ENCODE results near the gene MKX. TPM values are rescaled to one million over a fixed set of nuclear protein-coding genes. Genes with fewer than 3 reads are reported as not detected.

MKX gene
- total RNA-seq, 2 experiments from 2014 or later = 0.58 to 1.1 TPM

DNA sequence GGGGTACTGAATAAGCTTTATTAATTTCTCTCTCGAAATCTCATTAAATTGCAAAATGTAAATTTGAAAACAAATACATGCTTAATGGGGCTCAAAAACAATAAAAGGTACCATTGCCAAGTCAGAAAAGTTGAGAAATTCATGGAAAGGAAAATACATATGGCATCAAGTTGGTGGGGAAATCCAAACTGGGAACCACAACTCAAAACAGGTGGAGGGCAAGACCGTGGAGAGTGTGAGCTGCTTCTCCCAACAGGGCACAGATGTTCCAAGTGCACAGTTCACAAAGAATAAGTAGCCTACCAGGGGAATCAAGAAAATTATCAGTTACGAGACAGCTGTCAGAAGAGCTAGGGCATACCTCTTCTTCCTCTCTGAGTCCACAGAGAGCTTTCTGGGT is 26.6 kb downstream of the MKX start:
- DNase-seq = no peak
- Mint-ChIP-seq H3K27ac (no peak overlapping the region), H3K36me3 (no peaks in the 10 kb centered on the region), H3K9me3 (no peaks in the 10 kb centered on the region), H3K4me1 (peaks cover 6% of the 10 kb centered on the region), H3K4me3 (no peak overlapping the region), H3K27me3 (peaks cover 48% of the 10 kb centered on the region)

DNA sequence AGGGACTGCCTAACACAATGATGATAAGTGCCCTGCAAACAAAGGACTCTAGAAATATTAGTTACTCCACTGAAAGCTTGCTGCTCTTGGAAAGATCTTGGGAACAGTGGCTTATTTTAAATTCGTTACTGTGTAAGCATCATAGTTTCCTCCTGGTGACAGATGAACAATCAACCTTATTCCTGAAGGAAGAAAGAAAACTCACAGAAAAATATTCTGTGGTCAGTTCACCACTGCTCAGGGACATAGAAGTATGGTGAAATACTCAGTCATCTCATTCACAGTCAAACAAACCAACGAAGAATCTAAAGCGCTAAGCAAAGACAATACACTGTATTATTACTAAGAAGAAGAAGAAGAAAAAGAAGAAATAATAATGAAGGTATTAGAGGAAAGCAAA is 27.8 kb downstream of the MKX start:
- H3K36me3 Mint-ChIP-seq = no peaks in the 10 kb centered on the region
- no peaks in the 10 kb centered on the region for H3K4me1 Mint-ChIP-seq
- no peaks in the 10 kb centered on the region for H3K9me3 Mint-ChIP-seq
- DNase-seq = no peak
- peaks cover 41% of the 10 kb centered on the region for H3K27me3 Mint-ChIP-seq
- H3K27ac Mint-ChIP-seq = no peak overlapping the region
- no peak overlapping the region for H3K4me3 Mint-ChIP-seq

DNA sequence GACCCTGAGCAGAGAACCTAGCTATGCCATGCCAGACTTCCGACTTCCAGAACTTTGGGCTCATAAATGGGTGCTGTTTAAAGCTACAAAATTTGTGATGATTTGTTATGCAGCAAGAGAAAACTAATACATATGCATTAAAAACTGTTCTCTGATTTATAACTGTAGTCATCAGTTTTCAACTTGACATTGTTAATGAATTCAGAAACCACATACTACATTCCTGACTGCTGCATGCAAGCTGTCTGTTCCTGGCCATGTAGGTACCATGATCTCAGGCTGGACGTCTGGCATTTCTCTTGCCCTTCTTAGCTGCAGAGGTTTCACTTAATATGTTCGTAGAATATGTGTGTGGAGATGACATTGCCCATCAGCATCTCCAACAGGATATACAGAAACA is 28.4 kb downstream of the MKX start:
- Mint-ChIP-seq H3K36me3 (no peaks in the 10 kb centered on the region), H3K27ac (no peak overlapping the region), H3K27me3 (peaks cover 41% of the 10 kb centered on the region), H3K4me3 (no peak overlapping the region), H3K9me3 (no peaks in the 10 kb centered on the region), H3K4me1 (no peaks in the 10 kb centered on the region)
- DNase-seq = no peak

DNA sequence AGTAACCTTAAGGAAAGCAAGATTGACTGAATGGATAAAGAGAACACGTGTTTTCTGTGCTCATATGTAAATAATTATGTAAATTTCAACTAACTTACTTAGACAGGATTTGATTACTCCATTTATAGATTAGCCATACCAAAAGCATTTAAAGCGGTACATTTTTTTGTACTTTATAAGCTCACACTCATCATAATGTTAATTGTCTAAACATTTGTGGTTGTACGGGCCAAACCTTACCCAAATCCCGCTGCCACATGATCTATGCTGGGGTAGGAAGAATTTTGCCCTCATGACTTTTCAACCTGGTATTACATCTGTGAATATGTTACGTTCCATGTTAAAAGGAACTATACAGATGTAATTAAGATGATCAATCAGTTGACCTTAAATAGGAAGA is 29.1 kb downstream of the MKX start:
- no peak for DNase-seq
- Mint-ChIP-seq H3K36me3 (no peaks in the 10 kb centered on the region), H3K27me3 (peaks cover 39% of the 10 kb centered on the region), H3K27ac (no peak overlapping the region), H3K9me3 (no peaks in the 10 kb centered on the region), H3K4me3 (no peak overlapping the region), H3K4me1 (no peaks in the 10 kb centered on the region)

DNA sequence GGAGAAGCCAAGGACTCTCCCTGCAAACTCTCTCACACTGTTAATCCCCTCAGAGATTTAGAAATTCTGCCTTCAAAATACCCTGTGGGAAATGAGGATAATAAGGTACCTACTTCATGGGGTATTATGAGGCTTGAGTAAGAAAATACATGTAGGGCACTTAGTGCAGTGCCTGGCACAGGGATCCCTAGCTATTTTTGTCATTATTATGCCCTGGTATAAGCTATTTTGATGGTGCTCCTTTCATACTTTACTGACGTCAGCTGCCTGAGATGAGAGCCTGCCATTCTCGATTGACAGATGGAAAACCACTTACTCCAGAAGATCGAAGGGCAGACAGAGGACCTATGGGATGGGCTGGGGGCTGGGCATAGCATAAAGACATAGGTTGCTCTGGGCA is 30.1 kb downstream of the MKX start:
- H3K36me3 Mint-ChIP-seq = no peaks in the 10 kb centered on the region
- H3K27me3 Mint-ChIP-seq = peaks cover 35% of the 10 kb centered on the region
- no peak overlapping the region for H3K27ac Mint-ChIP-seq
- H3K4me3 Mint-ChIP-seq = no peak overlapping the region
- H3K9me3 Mint-ChIP-seq = no peaks in the 10 kb centered on the region
- H3K4me1 Mint-ChIP-seq = no peaks in the 10 kb centered on the region
- DNase-seq = no peak

DNA sequence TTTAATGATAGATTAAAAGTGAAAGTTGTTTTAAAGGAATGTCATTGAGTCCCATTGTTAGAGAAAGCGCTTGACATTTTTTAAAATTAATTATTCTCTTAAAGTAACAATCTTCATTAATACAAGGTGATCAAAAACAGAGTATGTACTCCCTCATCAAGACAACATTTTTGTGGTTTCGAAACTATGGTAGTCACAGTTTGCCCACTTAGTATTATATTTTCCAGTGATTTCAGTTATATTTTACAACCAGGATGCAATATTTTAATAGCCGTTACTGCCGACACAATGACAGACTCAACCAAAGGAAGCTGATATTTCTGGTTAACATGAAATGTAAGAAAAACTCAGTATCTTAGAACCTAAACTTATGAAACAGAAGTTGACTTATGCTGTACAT is 31.3 kb downstream of the MKX start:
- Mint-ChIP-seq H3K27me3 (peaks cover 29% of the 10 kb centered on the region), H3K9me3 (no peaks in the 10 kb centered on the region), H3K4me1 (peaks cover under 1% of the 10 kb centered on the region), H3K4me3 (no peak overlapping the region), H3K36me3 (no peaks in the 10 kb centered on the region), H3K27ac (no peak overlapping the region)
- DNase-seq = no peak

DNA sequence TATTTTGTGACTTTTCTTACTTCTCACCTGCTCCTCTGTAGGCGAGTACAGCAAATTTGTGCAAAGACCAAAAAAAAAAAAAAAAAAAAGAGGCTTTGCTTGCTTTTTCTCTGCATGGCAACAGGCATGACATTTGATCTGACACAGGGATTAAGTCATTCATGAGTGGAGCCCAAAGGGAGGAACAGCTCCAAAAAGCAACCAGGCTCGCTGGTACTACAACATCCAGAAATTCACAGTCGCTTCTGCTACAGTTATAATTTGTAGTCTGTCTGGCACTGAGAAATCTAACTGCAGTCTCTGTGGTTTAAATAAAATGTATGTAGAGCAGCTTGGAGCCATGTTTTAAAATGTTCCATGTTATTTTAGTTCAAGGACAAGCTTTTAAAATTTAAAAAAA is 31.7 kb downstream of the MKX start:
- no peak overlapping the region for H3K27ac Mint-ChIP-seq
- H3K36me3 Mint-ChIP-seq = no peaks in the 10 kb centered on the region
- H3K4me1 Mint-ChIP-seq = peaks cover 2% of the 10 kb centered on the region
- no peaks in the 10 kb centered on the region for H3K9me3 Mint-ChIP-seq
- H3K27me3 Mint-ChIP-seq = peaks cover 27% of the 10 kb centered on the region
- no peak overlapping the region for H3K4me3 Mint-ChIP-seq
- no peak for DNase-seq

DNA sequence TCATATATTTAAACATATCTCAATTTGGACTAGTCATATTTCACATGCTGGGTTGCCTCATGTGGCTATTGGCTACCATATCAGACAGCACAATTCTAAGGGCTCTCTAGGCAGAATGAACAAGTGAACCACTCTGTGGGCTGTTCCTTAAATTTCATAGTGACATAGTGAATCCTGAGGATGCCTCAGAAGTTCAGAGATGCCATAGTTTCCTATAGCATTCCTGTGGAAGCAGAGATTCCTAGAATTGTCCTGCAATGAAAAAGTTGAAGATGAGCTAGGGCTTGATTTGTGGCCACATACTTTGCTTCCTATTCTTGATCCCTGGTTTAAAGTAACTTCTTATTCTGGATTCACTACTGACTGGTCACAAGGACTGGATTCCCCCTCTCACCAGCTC is 35.6 kb downstream of the MKX start:
- Mint-ChIP-seq H3K4me1 (peaks cover 2% of the 10 kb centered on the region), H3K27ac (no peak overlapping the region), H3K27me3 (peaks cover 12% of the 10 kb centered on the region), H3K9me3 (no peaks in the 10 kb centered on the region), H3K4me3 (no peak overlapping the region), H3K36me3 (no peaks in the 10 kb centered on the region)
- no peak for DNase-seq

DNA sequence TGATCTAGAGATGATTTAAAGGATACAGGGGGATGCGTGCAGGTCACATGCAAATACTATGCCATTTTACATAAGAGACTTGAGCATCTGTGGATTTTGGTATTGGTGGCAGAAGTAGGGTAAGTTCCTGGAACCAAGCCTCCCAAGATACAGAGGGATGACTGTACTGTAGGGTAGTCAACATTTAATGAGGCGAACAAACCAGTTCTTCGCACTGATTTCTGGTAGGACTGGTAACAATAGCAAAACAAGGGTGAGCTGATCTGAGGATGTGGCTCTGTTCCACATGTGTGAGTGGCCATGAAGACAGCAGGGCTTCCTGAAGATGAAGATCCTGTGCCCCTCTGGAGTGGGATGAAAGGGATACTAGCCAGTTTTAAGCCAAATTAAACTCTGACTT is 36.3 kb downstream of the MKX start:
- Mint-ChIP-seq H3K4me1 (peaks cover 2% of the 10 kb centered on the region), H3K9me3 (no peaks in the 10 kb centered on the region), H3K36me3 (no peaks in the 10 kb centered on the region), H3K4me3 (no peak overlapping the region), H3K27ac (no peak overlapping the region), H3K27me3 (peaks cover 11% of the 10 kb centered on the region)
- DNase-seq = no peak

DNA sequence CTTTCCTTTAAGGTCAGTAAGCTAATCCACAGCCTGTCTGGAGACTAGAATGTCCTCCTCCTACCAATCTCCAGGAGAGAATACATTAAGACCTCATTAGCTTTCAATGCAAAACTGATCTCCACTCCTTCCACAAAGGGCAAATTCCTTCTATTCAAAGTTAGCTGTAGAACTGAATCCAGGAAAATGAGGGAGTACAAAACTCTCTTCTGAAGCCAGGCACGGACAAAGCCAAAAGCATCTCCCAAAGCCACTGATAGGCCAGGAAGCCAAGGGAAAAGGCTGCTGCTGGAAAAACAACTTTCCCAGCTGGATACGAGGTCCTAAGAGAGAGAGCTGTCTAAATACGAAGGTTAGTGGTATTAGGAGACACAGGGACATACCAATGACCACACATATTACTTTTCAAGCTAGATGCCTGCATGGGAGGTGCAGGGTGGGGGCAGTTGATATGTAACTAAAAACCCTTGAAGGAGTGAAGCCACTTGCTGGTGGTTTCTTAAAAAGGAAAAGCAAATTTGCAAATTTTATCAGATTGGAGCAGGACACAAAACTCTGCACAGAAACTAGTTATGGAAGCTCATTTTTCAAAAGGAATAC is 43.6 kb downstream of the MKX start:
- Mint-ChIP-seq H3K27me3 (peaks cover 24% of the 10 kb centered on the region), H3K9me3 (no peaks in the 10 kb centered on the region), H3K27ac (no peak overlapping the region), H3K4me3 (no peak overlapping the region), H3K4me1 (no peaks in the 10 kb centered on the region), H3K36me3 (no peaks in the 10 kb centered on the region)
- no peak for DNase-seq

DNA sequence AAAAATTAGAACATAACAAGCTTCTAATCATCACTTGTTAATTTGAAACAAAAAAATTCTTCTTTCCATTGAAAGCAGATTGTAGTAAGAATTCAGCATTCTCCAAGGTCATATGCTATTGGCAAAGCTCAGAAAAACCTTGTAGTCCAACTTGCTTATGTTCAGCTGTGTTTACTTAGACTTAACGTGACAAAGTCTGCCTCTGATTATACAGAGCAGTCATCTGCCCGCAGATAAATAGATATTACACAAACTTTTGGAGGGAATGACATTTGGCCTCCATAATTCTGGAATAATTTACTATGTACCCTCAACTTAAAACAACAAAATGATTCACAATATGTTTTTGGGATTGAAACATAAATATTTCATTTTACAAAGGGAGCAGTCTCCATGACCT is 45.8 kb downstream of the MKX start:
- Mint-ChIP-seq H3K4me1 (no peaks in the 10 kb centered on the region), H3K27ac (no peak overlapping the region), H3K9me3 (no peaks in the 10 kb centered on the region), H3K27me3 (peaks cover 38% of the 10 kb centered on the region), H3K36me3 (no peaks in the 10 kb centered on the region), H3K4me3 (no peak overlapping the region)
- no peak for DNase-seq

DNA sequence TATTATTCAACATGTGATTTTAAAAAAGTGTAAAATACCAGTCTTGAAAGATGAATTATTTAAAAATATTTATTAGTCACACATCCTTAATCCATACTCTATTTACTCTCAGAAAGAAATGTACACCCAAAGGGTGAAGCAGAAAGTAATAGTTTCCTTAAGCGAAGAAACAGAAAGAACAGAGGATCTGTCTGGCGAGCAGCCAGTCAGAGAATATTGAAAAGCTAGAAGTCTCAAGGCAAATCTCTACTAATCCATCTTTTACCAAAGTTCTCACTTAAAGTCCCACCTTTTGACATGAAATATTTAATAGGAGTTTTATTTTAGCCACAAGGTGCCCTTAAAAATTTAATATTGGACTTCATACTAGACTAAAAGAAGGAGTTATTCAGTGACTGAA is 46.7 kb downstream of the MKX start:
- DNase-seq = no peak
- H3K27me3 Mint-ChIP-seq = peaks cover 38% of the 10 kb centered on the region
- H3K4me3 Mint-ChIP-seq = no peak overlapping the region
- H3K4me1 Mint-ChIP-seq = no peaks in the 10 kb centered on the region
- no peaks in the 10 kb centered on the region for H3K36me3 Mint-ChIP-seq
- H3K9me3 Mint-ChIP-seq = no peaks in the 10 kb centered on the region
- H3K27ac Mint-ChIP-seq = no peak overlapping the region

DNA sequence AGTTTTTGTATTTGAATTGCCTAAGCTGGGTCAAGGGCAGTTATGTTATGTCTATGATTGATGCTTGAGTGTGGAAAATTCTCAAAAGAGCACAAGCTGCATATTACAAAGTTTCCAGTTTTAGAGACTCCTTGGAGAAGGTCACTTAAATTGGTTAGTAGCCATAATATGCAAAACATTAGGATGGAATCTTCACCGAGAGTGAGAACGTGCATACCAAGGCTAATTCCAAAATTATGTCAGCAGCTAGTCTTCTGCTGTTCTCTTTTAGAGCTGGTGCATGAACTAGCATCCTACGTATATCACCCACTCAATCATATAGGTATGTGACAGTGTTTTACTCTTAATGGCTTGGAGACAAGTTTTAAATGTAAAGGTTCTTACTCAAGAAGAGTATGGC is 49.2 kb downstream of the MKX start:
- no peaks in the 10 kb centered on the region for H3K4me1 Mint-ChIP-seq
- H3K4me3 Mint-ChIP-seq = no peak overlapping the region
- no peak overlapping the region for H3K27ac Mint-ChIP-seq
- DNase-seq = no peak
- H3K27me3 Mint-ChIP-seq = peaks cover 31% of the 10 kb centered on the region
- H3K9me3 Mint-ChIP-seq = no peaks in the 10 kb centered on the region
- H3K36me3 Mint-ChIP-seq = no peaks in the 10 kb centered on the region

DNA sequence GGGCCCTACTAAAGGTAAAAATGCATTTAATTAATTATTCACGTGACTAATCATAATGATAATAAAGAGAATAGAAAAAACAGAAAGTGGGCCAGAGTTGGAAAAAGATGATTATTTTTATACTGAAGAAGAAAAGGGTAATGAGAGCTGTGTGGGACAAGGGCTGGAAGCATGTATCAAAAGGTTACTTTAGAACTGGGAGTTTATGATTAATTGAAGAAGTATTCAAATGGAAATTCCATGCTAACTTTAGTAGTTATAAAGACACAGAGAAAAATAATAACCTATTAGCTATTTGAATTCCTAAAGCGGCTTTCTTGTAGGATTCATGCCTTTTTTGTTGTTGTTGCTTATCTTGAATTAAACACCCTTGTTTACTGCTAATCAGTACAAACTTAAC is 49.9 kb downstream of the MKX start:
- Mint-ChIP-seq H3K36me3 (no peaks in the 10 kb centered on the region), H3K9me3 (no peaks in the 10 kb centered on the region), H3K27me3 (peaks cover 31% of the 10 kb centered on the region), H3K4me1 (no peaks in the 10 kb centered on the region), H3K27ac (no peak overlapping the region), H3K4me3 (no peak overlapping the region)
- DNase-seq = no peak

DNA sequence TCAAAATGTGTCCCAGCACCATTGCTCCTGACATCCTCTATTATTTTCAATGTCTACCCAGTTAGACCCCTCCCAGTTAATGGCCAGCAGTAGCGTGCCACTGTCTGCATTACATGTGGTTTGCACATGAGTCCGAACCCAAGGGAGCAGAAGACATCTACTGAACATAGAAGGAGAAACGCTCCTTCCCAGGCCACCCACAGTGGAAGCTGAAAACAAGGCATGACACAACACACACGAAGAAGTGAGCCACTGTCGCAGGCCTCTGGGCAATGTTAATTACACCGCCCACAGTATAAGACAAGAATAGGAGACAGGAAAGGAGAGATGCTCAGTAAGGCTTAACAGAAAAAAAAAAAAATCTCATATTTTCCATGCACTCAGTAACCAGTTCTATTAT is 50.5 kb downstream of the MKX start:
- DNase-seq = no peak
- Mint-ChIP-seq H3K27ac (no peak overlapping the region), H3K4me1 (no peaks in the 10 kb centered on the region), H3K4me3 (no peak overlapping the region), H3K27me3 (peaks cover 34% of the 10 kb centered on the region), H3K9me3 (no peaks in the 10 kb centered on the region), H3K36me3 (no peaks in the 10 kb centered on the region)

DNA sequence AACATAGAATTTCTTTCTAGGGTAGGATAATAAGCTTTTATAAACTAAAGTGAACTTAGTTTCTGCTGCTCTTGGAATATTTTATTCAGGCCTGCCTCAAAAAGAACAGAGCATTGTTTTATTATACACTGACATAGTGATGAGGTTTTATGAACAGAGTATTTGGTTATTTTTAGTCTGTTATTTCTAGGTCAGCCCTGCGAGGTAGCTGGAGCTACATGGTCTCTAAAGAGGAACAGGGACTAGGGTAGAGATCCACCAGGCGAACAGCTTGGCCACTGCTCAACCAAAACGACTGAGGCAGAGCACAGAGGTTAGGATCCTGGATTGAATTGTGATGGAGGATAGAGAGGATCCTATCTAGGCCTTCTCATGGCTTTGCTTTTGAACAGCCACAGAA is 53.0 kb downstream of the MKX start:
- Mint-ChIP-seq H3K4me3 (no peak overlapping the region), H3K27ac (no peak overlapping the region), H3K4me1 (no peaks in the 10 kb centered on the region), H3K27me3 (peaks cover 37% of the 10 kb centered on the region), H3K36me3 (no peaks in the 10 kb centered on the region), H3K9me3 (no peaks in the 10 kb centered on the region)
- DNase-seq = no peak

DNA sequence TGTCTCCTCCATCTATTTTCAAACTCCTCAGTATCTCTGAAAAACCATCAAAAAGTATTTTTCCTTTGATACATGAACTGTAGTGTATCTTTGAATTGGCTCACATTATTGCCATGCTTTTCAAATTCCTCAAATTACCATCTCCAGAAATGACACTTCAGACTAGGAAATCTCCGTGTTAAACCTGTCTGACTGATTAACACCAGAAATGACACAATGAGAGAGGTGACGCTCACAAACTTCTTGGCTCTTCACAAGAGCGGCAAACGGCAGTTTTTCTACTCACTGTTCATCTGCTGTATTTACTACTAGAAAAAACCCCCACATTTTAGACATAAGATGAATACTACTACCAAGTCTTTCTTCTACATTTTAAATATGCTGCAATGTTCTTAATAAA is 56.6 kb downstream of the MKX start:
- Mint-ChIP-seq H3K36me3 (no peaks in the 10 kb centered on the region), H3K4me1 (no peaks in the 10 kb centered on the region), H3K9me3 (no peaks in the 10 kb centered on the region), H3K27me3 (peaks cover 23% of the 10 kb centered on the region), H3K27ac (no peak overlapping the region), H3K4me3 (no peak overlapping the region)
- no peak for DNase-seq

All from activated naive CD8-positive, alpha-beta T cell treated with anti-CD3 and anti-CD28 coated beads for 36 hours (primary cell).